OCI-LY1 (cell line): Measurements from ENCODE around the gene B3GALT5.

Source experiments
- H2AFZ ChIP-seq: fragments of 200-600 bp; sonication (generic), shearing (Covaris generic); 2 replicates; pipeline ENCODE4 v1.6.0; 2014; ENCODE audit warnings: antibody characterized with exemption, mild to moderate bottlenecking, low read length
- H3F3A ChIP-seq: fragments of 200-600 bp; sonication (generic), shearing (Covaris generic); 2 replicates; pipeline ENCODE4 v1.6.0; 2014; ENCODE audit warnings: mild to moderate bottlenecking, antibody characterized with exemption, low read length, moderate library complexity; ENCODE audit not compliant: insufficient read depth
- H3K27ac ChIP-seq: fragments of 200-600 bp; sonication (generic); 2 replicates; pipeline ENCODE4 v1.5.1; 2014; ENCODE audit warnings: low read length, mixed run types, mild to moderate bottlenecking, low read depth; ENCODE audit not compliant: poor library complexity, severe bottlenecking
- H3K27me3 ChIP-seq: fragments of 200-600 bp; sonication (generic); 2 replicates; pipeline ENCODE4 v1.6.0; 2014; ENCODE audit warnings: antibody characterized with exemption, mild to moderate bottlenecking, low read length, moderate library complexity; ENCODE audit not compliant: insufficient read depth
- H3K36me3 ChIP-seq: fragments of 200-600 bp; sonication (generic); 2 replicates; pipeline ENCODE4 v1.6.1; 2014; ENCODE audit warnings: mild to moderate bottlenecking, antibody characterized with exemption, low read length, moderate library complexity, mixed read lengths; ENCODE audit not compliant: insufficient read depth
- H3K4me1 ChIP-seq: fragments of 200-600 bp; sonication (generic); 2 replicates; pipeline ENCODE4 v1.5.1; 2014; ENCODE audit warnings: mild to moderate bottlenecking, low read length, moderate library complexity; ENCODE audit not compliant: insufficient read depth, severe bottlenecking
- H3K4me2 ChIP-seq: fragments of 200-600 bp; sonication (generic), shearing (Covaris generic); 2 replicates; pipeline ENCODE4 v1.6.1; 2014; ENCODE audit warnings: low read length
- H3K4me3 ChIP-seq: fragments of 200-600 bp; sonication (generic); 2 replicates; pipeline ENCODE4 v1.5.1; 2014; ENCODE audit warnings: low read length, low read depth, mild to moderate bottlenecking, mixed read lengths; ENCODE audit not compliant: poor library complexity, severe bottlenecking
- H3K79me2 ChIP-seq: fragments of 200-600 bp; shearing (Covaris generic); 2 replicates; pipeline ENCODE4 v1.6.1; 2016; ENCODE audit warnings: mixed run types, low read length, mixed read lengths; ENCODE audit not compliant: insufficient read depth
- H3K9ac ChIP-seq: fragments of 200-600 bp; sonication (generic), shearing (Covaris generic); 2 replicates; pipeline ENCODE4 v1.6.1; 2014; ENCODE audit warnings: mild to moderate bottlenecking, low read length, mixed read lengths
- H3K9me2 ChIP-seq: fragments of 200-600 bp; sonication (generic), shearing (Covaris generic); 2 replicates; pipeline ENCODE4 v1.6.1; 2014; ENCODE audit warnings: low read depth, mild to moderate bottlenecking, low read length, mixed read lengths
- H3K9me3 ChIP-seq: fragments of 200-600 bp; shearing (Covaris generic); 2 replicates; pipeline ENCODE4 v1.6.1; 2014; ENCODE audit warnings: low read length, mixed read lengths
- H4K20me1 ChIP-seq: fragments of 200-600 bp; sonication (generic), shearing (Covaris generic); 2 replicates; pipeline ENCODE4 v1.6.0; 2016; ENCODE audit warnings: mild to moderate bottlenecking, low read length; ENCODE audit not compliant: insufficient read depth
- CTCF ChIP-seq: fragments of 200-600 bp; sonication (generic), shearing (Covaris generic); IDR thresholded peaks from 2 replicates; pipeline ENCODE4 v1.5.1; 2017; ENCODE audit warnings: mild to moderate bottlenecking, antibody characterized with exemption, low read length, moderate library complexity, mixed read lengths
- EZH2 ChIP-seq: fragments of 200-600 bp; sonication (generic), shearing (Covaris generic); IDR thresholded peaks from 2 replicates; pipeline ENCODE4 v1.8.0; 2017; ENCODE audit warnings: borderline replicate concordance, mixed run types, mild to moderate bottlenecking, antibody characterized with exemption, low read length, moderate library complexity, mixed read lengths

Gene B3GALT5

DNA sequence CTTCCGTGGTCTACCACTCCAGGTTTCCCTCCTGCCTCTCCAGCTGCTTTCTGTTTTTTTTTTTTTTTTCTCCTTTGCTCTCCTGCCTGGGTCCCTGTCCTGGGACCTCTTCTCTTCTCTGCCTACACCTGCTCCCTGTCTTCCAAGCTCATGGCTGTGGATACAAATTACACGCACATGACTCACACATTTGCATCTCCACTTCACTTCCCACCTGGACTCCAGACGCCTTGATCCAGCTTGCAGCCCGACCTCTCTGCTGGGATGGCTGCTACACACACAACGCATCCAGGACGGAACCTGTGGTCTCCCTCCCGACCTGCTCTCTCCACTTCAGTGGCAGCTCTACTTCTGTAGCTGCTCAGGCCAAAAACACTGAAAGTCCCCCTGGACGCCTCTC lies 44.4 kb upstream of the B3GALT5 start:
- Histone ChIP-seq H3K27ac (no peak overlapping the region), H3K4me1 (no peaks in the 10 kb centered on the region), H2AFZ (no peak overlapping the region), H3F3A (no peaks in the 10 kb centered on the region), H3K4me3 (no peak overlapping the region), H3K9me2 (no peaks in the 10 kb centered on the region), H3K4me2 (no peak overlapping the region), H3K27me3 (no peaks in the 10 kb centered on the region), H3K36me3 (no peaks in the 10 kb centered on the region), H3K9me3 (no peaks in the 10 kb centered on the region), H4K20me1 (no peaks in the 10 kb centered on the region), H3K9ac (no peak overlapping the region), H3K79me2 (no peaks in the 10 kb centered on the region)
- TF ChIP-seq CTCF (no peak), EZH2 (no peak)

- Histone ChIP-seq H4K20me1 (no peaks in the 10 kb centered on the region), H3K9me2 (no peaks in the 10 kb centered on the region), H3K4me3 (no peak overlapping the region), H3K4me2 (no peak overlapping the region), H3K27me3 (no peaks in the 10 kb centered on the region), H3K27ac (no peak overlapping the region), H3K9ac (no peak overlapping the region), H2AFZ (no peak overlapping the region), H3K9me3 (no peaks in the 10 kb centered on the region), H3K4me1 (no peaks in the 10 kb centered on the region), H3F3A (no peaks in the 10 kb centered on the region), H3K79me2 (no peaks in the 10 kb centered on the region), H3K36me3 (no peaks in the 10 kb centered on the region)
- no peak for TF ChIP-seq EZH2
- TF ChIP-seq CTCF: no peak
These were observed 37.0 kb upstream of the B3GALT5 start for GRCh38 chr21:39575775-39576174.

DNA sequence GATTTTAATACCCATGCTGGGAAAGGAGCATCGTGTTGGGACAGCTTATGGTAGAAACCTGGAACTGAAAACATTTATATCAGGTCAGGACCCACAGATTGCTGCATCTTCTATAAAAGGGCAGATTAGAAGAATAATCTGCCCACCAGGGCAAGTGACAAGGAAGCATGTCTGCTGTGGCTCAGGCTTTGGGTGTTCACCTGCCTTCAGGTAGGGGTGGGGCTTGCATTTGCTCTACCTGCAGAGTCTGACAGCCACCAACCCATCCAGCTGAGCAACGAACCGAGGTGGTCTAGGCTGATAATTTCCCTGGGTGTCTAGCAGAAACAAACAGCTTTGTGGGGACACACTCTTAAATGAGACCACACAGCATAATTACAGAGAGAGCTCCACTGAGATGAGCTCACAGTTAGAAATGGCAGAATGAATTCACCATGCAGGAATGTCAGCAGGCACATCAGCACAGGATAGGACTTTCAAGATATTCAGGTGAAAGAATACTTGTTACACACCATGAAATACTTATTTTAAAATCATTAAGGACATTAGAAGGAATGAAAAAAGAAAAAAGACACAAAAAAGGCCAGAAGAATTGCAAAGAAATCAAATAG lies 36.1 kb upstream of the B3GALT5 start:
- Histone ChIP-seq H3K27ac (no peak overlapping the region), H3K9ac (no peak overlapping the region), H3K9me2 (no peaks in the 10 kb centered on the region), H3K4me3 (no peak overlapping the region), H3K9me3 (no peaks in the 10 kb centered on the region), H2AFZ (no peak overlapping the region), H3K4me2 (no peak overlapping the region), H4K20me1 (no peaks in the 10 kb centered on the region), H3K4me1 (no peaks in the 10 kb centered on the region), H3K36me3 (no peaks in the 10 kb centered on the region), H3F3A (no peaks in the 10 kb centered on the region), H3K79me2 (no peaks in the 10 kb centered on the region), H3K27me3 (no peaks in the 10 kb centered on the region)
- TF ChIP-seq CTCF: no peak
